Skeletal muscle satellite cell (primary cell): ENCODE measurements around the gene EXOC5.
"Not testable (repeated sequence)": the region's sequence is repeated elsewhere in the genome, so short reads cannot be mapped to it uniquely, and the experiment has no call there.

Experiments
- H3K27me3 ChIP-seq: 2 replicates; pipeline ENCODE4 v1.7.0; 2013; ENCODE audit warnings: low read length; ENCODE audit not compliant: control insufficient read depth, insufficient read depth
- H3K36me3 ChIP-seq: 2 replicates; pipeline ENCODE4 v1.7.0; 2013; ENCODE audit warnings: mild to moderate bottlenecking, control low read depth, low read length; ENCODE audit not compliant: insufficient read depth
- H3K4me1 ChIP-seq: 2 replicates; pipeline ENCODE4 v1.7.0; 2013; ENCODE audit warnings: low read length; ENCODE audit not compliant: control insufficient read depth, insufficient read depth
- H3K4me2 ChIP-seq: 2 replicates; pipeline ENCODE4 v1.7.0; 2013; ENCODE audit warnings: mild to moderate bottlenecking, low read length
- H3K4me3 ChIP-seq: 2 replicates; pipeline ENCODE4 v1.7.0; 2013; ENCODE audit warnings: low read length
- H3K9ac ChIP-seq: 2 replicates; pipeline ENCODE4 v1.7.0; 2013; ENCODE audit warnings: mild to moderate bottlenecking, low read depth, low read length, moderate library complexity
- H3K9me3 ChIP-seq: replicated peaks from 2 replicates; pipeline ENCODE4 v1.7.0; 2013; ENCODE audit warnings: mild to moderate bottlenecking, control low read depth, low read length

EXOC5 gene

GRCh38 chr14:57202672-57203071, 66.0 kb downstream of the EXOC5 start:
- H3K9ac ChIP-seq, H3K36me3 ChIP-seq, H3K4me2 ChIP-seq, H3K9me3 ChIP-seq, H3K27me3 ChIP-seq, H3K4me3 ChIP-seq: not testable (repeated sequence)
- peaks cover 11% of the 10 kb centered on the region for H3K4me1 ChIP-seq

GRCh38 chr14:57199921-57200320, 68.8 kb downstream of the EXOC5 start:
- Histone ChIP-seq H3K9ac (no peak overlapping the region), H3K4me3 (no peak overlapping the region), H3K27me3 (no peaks in the 10 kb centered on the region), H3K36me3 (no peaks in the 10 kb centered on the region), H3K9me3 (no peaks in the 10 kb centered on the region), H3K4me2 (no peak overlapping the region), H3K4me1 (peaks cover 11% of the 10 kb centered on the region)

- no peaks in the 10 kb centered on the region for H3K36me3 ChIP-seq
- H3K4me2 ChIP-seq = no peak overlapping the region
- H3K4me1 ChIP-seq = no peaks in the 10 kb centered on the region
- peaks cover 41% of the 10 kb centered on the region for H3K27me3 ChIP-seq
- H3K9me3 ChIP-seq = no peaks in the 10 kb centered on the region
- no peak overlapping the region for H3K9ac ChIP-seq
- no peak overlapping the region for H3K4me3 ChIP-seq
Observed at GRCh38 chr14:57189070-57189469, 79.6 kb downstream of the EXOC5 start.

- Histone ChIP-seq H3K4me3 (no peak overlapping the region), H3K4me2 (no peak overlapping the region), H3K9me3 (no peaks in the 10 kb centered on the region), H3K9ac (no peak overlapping the region), H3K4me1 (no peaks in the 10 kb centered on the region), H3K36me3 (no peaks in the 10 kb centered on the region), H3K27me3 (peaks cover 43% of the 10 kb centered on the region)
Observed at GRCh38 chr14:57182760-57183503, 85.8 kb downstream of the EXOC5 start.

GRCh38 chr14:57179273-57179672, 89.4 kb downstream of the EXOC5 start:
- H3K36me3 ChIP-seq = no peaks in the 10 kb centered on the region
- H3K9ac ChIP-seq = no peak overlapping the region
- peaks cover 22% of the 10 kb centered on the region for H3K27me3 ChIP-seq
- H3K4me1 ChIP-seq = no peaks in the 10 kb centered on the region
- H3K4me3 ChIP-seq = no peak overlapping the region
- no peaks in the 10 kb centered on the region for H3K9me3 ChIP-seq
- no peak overlapping the region for H3K4me2 ChIP-seq

- Histone ChIP-seq H3K36me3 (no peaks in the 10 kb centered on the region), H3K27me3 (peaks cover 12% of the 10 kb centered on the region), H3K4me2 (no peak overlapping the region), H3K4me1 (no peaks in the 10 kb centered on the region), H3K9me3 (no peaks in the 10 kb centered on the region), H3K9ac (no peak overlapping the region), H3K4me3 (no peak overlapping the region)
Observed at GRCh38 chr14:57174466-57174865, 94.2 kb downstream of the EXOC5 start.

GRCh38 chr14:57171903-57172302, 96.8 kb downstream of the EXOC5 start:
- H3K9me3 ChIP-seq = no peaks in the 10 kb centered on the region
- H3K4me2 ChIP-seq = no peak overlapping the region
- H3K9ac ChIP-seq = no peak overlapping the region
- no peaks in the 10 kb centered on the region for H3K27me3 ChIP-seq
- no peaks in the 10 kb centered on the region for H3K36me3 ChIP-seq
- H3K4me1 ChIP-seq = no peaks in the 10 kb centered on the region
- H3K4me3 ChIP-seq = no peak overlapping the region

GRCh38 chr14:57171363-57171762, 97.3 kb downstream of the EXOC5 start:
- no peaks in the 10 kb centered on the region for H3K36me3 ChIP-seq
- H3K9me3 ChIP-seq = no peaks in the 10 kb centered on the region
- H3K4me2 ChIP-seq = no peak overlapping the region
- no peaks in the 10 kb centered on the region for H3K27me3 ChIP-seq
- no peaks in the 10 kb centered on the region for H3K4me1 ChIP-seq
- no peak overlapping the region for H3K9ac ChIP-seq
- H3K4me3 ChIP-seq = no peak overlapping the region

- Histone ChIP-seq H3K4me1 (no peaks in the 10 kb centered on the region), H3K9me3 (no peaks in the 10 kb centered on the region), H3K9ac (no peak overlapping the region), H3K27me3 (no peaks in the 10 kb centered on the region), H3K4me3 (no peak overlapping the region), H3K36me3 (no peaks in the 10 kb centered on the region), H3K4me2 (no peak overlapping the region)
Observed at GRCh38 chr14:57169901-57170300, 98.8 kb downstream of the EXOC5 start.

GRCh38 chr14:57168138-57168679, 100.5 kb downstream of the EXOC5 start:
- no peak overlapping the region for H3K4me2 ChIP-seq
- no peak overlapping the region for H3K9ac ChIP-seq
- H3K27me3 ChIP-seq = no peaks in the 10 kb centered on the region
- no peak overlapping the region for H3K4me3 ChIP-seq
- no peaks in the 10 kb centered on the region for H3K4me1 ChIP-seq
- H3K36me3 ChIP-seq = no peaks in the 10 kb centered on the region
- H3K9me3 ChIP-seq = no peaks in the 10 kb centered on the region

- Histone ChIP-seq H3K9me3 (no peaks in the 10 kb centered on the region), H3K4me2 (no peak overlapping the region), H3K36me3 (no peaks in the 10 kb centered on the region), H3K27me3 (peaks cover 9% of the 10 kb centered on the region), H3K4me3 (no peak overlapping the region), H3K4me1 (no peaks in the 10 kb centered on the region), H3K9ac (no peak overlapping the region)
Observed at GRCh38 chr14:57161583-57162234, 107.0 kb downstream of the EXOC5 start.

GRCh38 chr14:57160333-57160732, 108.4 kb downstream of the EXOC5 start:
- Histone ChIP-seq H3K9me3 (no peaks in the 10 kb centered on the region), H3K36me3 (no peaks in the 10 kb centered on the region), H3K4me3 (no peak overlapping the region), H3K4me1 (no peaks in the 10 kb centered on the region), H3K27me3 (peaks cover 9% of the 10 kb centered on the region), H3K4me2 (no peak overlapping the region), H3K9ac (no peak overlapping the region)
